ENCODE results near the gene ARHGDIG.
"Not testable (repeated sequence)": the region's sequence is repeated elsewhere in the genome, so short reads cannot be mapped to it uniquely, and the experiment has no call there.

ARHGDIG gene

GRCh38 chr16:263944-264343 is 16.4 kb upstream of the ARHGDIG start:
- DNase-seq (ENCODE audit: low read depth): no peak

GRCh38 chr16:264440-264951 is 15.9 kb upstream of the ARHGDIG start:
- no peak for DNase-seq (ENCODE audit: low read depth)

- DNase-seq (ENCODE audit: low read depth): no peak
Measured at GRCh38 chr16:265002-265529, 15.3 kb upstream of the ARHGDIG start.

- DNase-seq (ENCODE audit: low read depth): no peak
Measured at GRCh38 chr16:265711-266110, 14.7 kb upstream of the ARHGDIG start.

- no peak for DNase-seq (ENCODE audit: low read depth)
Measured at GRCh38 chr16:266258-267164, 13.9 kb upstream of the ARHGDIG start.

GRCh38 chr16:267562-267961 is 12.8 kb upstream of the ARHGDIG start:
- DNase-seq (ENCODE audit: low read depth): not testable (repeated sequence)

- no peak for DNase-seq (ENCODE audit: low read depth)
Measured at GRCh38 chr16:268141-269053, 12.0 kb upstream of the ARHGDIG start.

- DNase-seq (ENCODE audit: low read depth): no peak
Measured at GRCh38 chr16:269061-269796, 11.2 kb upstream of the ARHGDIG start.

- DNase-seq (ENCODE audit: low read depth): no peak
Measured at GRCh38 chr16:270381-271255, 9.8 kb upstream of the ARHGDIG start.

GRCh38 chr16:272633-273546 is 7.5 kb upstream of the ARHGDIG start:
- DNase-seq (ENCODE audit: low read depth): no peak

- no peak for DNase-seq (ENCODE audit: low read depth)
Measured at GRCh38 chr16:273547-274421, 6.6 kb upstream of the ARHGDIG start.

GRCh38 chr16:275041-275641 is 5.2 kb upstream of the ARHGDIG start:
- no peak for DNase-seq (ENCODE audit: low read depth)

- no peak for DNase-seq (ENCODE audit: low read depth)
Measured at GRCh38 chr16:275786-276232, 4.6 kb upstream of the ARHGDIG start, which contains the start of gene RGS11. RGS11 (minus strand) TSS chr16:275944; CDS start chr16:275911, 33 bp downstream.

- DNase-seq (ENCODE audit: low read depth): no peak
Measured at GRCh38 chr16:276426-277077, 3.8 kb upstream of the ARHGDIG start.

GRCh38 chr16:278863-279366 is 1.5 kb upstream of the ARHGDIG start:
- DNase-seq (ENCODE audit: low read depth): peak; percentile 11

- DNase-seq (ENCODE audit: low read depth): no peak
Measured at GRCh38 chr16:279531-279930, 860 bp upstream of the ARHGDIG start.

GRCh38 chr16:280005-280460 is 358 bp upstream of the ARHGDIG start:
- no peak for DNase-seq (ENCODE audit: low read depth)

Measured in activated T-cell treated with anti-CD3 and anti-CD28 coated beads for 24 hours (primary cell).